Fibroblast of lung (primary cell): ENCODE data around the gene ATCAY. TPM values are rescaled to one million over a fixed set of nuclear protein-coding genes. Genes with fewer than 3 reads are reported as not detected.

Experiments used
- DNase-seq, 2 donors: peaks; one replicate each; pipeline versions ENCODE4 v3.0.0 to v3.0.0-alpha.2; 2010; ENCODE audit warnings: low read depth in 2 of 2
- H2AFZ ChIP-seq: 2 replicates; pipeline ENCODE4 v1.5.1; 2012; ENCODE audit warnings: low read length, control low read depth, inconsistent platforms
- H3K27ac ChIP-seq: 2 replicates; pipeline ENCODE4 v1.5.1; 2011; ENCODE audit warnings: low read length, control low read depth; ENCODE audit not compliant: insufficient read depth
- H3K27me3 ChIP-seq: 2 replicates; pipeline ENCODE4 v1.5.1; 2011; ENCODE audit warnings: mild to moderate bottlenecking, low read length; ENCODE audit not compliant: control insufficient read depth, insufficient read depth
- H3K36me3 ChIP-seq: 2 replicates; pipeline ENCODE4 v1.5.1; 2011; ENCODE audit warnings: low read length; ENCODE audit not compliant: control insufficient read depth, insufficient read depth
- H3K4me1 ChIP-seq: 2 replicates; pipeline ENCODE4 v1.5.1; 2011; ENCODE audit warnings: low read length; ENCODE audit not compliant: control insufficient read depth, insufficient read depth; ENCODE audit errors: extremely low read depth
- H3K4me2 ChIP-seq: 2 replicates; pipeline ENCODE4 v1.5.1; 2011; ENCODE audit warnings: low read length, control low read depth; ENCODE audit not compliant: insufficient read depth; ENCODE audit errors: extremely low read depth
- H3K4me3 ChIP-seq, 4 experiments: fragments of 200-600 bp in 1 of 4; sonication (generic) in 1 of 4; replicated peaks in 1 of 4; 2 replicates each; pipeline ENCODE4 v1.5.1; 2011 to 2016; ENCODE audit warnings: low read length in 4 of 4, low read depth in 3 of 4, mild to moderate bottlenecking in 3 of 4, control low read depth in 2 of 4, inconsistent platforms in 1 of 4, mixed read lengths in 1 of 4; ENCODE audit not compliant: insufficient read depth in 1 of 4; ENCODE audit errors: control extremely low read depth in 1 of 4
- H3K79me2 ChIP-seq: 2 replicates; pipeline ENCODE4 v1.5.1; 2012; ENCODE audit warnings: mild to moderate bottlenecking, low read length, inconsistent platforms; ENCODE audit not compliant: control insufficient read depth, insufficient read depth
- H3K9ac ChIP-seq: 2 replicates; pipeline ENCODE4 v1.5.1; 2011; ENCODE audit warnings: mild to moderate bottlenecking, low read length, control low read depth; ENCODE audit not compliant: insufficient read depth
- H3K9me3 ChIP-seq: 2 replicates; pipeline ENCODE4 v1.5.1; 2012; ENCODE audit warnings: low read depth, low read length; ENCODE audit not compliant: control insufficient read depth, insufficient read depth
- H4K20me1 ChIP-seq: 2 replicates; pipeline ENCODE4 v1.5.1; 2011; ENCODE audit warnings: low read length; ENCODE audit not compliant: control insufficient read depth, insufficient read depth; ENCODE audit errors: extremely low read depth
- EZH2 ChIP-seq: IDR thresholded peaks from 2 replicates; pipeline ENCODE4 v1.5.1; 2012; ENCODE audit warnings: low read length, control low read depth, mild to moderate bottlenecking; ENCODE audit errors: missing control alignments
- polyA plus RNA-seq, 2 donors: library from polyadenylated mRNA; depleted of rRNA in 1 of 2; stranded (reverse) in 1 of 2; unstranded in 1 of 2; fragments of >200 nt; gene quantifications; 2 replicates each; pipeline ENCODE4 v1.2.1, GENCODE V29; 2011 to 2012; ENCODE audit warnings: missing spikeins in 1 of 2
- total RNA-seq: library from RNA; depleted of rRNA; stranded (reverse); fragments of >200 nt; gene quantifications from 2 replicates; pipeline ENCODE4 v1.2.1, GENCODE V29; 2014
- TF ChIP-seq, protein P1 (sequence below), 2 donors: IDR thresholded peaks in 1 of 2; conservative IDR thresholded peaks in 1 of 2; 1 replicate in 1 of 2; 2 replicates in 1 of 2; pipeline ENCODE4 v1.5.1; 2011 to 2012; ENCODE audit warnings: low read length in 2 of 2, control low read depth in 1 of 2, inconsistent platforms in 1 of 2, low read depth in 1 of 2, mild to moderate bottlenecking in 1 of 2

ATCAY gene
- total and polyA plus RNA-seq, 2 donors (not counting 1 experiment from before 2014, with no cell fraction given): 0.01 TPM; not detected in 1

- Histone ChIP-seq H3K27ac (no peak overlapping the region), H2AFZ (no peak overlapping the region), H3K9me3 (no peaks in the 10 kb centered on the region), H3K79me2 (peaks cover 16% of the 10 kb centered on the region), H3K4me1 (no peaks in the 10 kb centered on the region), H4K20me1 (no peaks in the 10 kb centered on the region), H3K36me3 (peaks cover 33% of the 10 kb centered on the region), H3K9ac (no peak overlapping the region), H3K4me3 (no peak overlapping the region), H3K27me3 (no peaks in the 10 kb centered on the region), H3K4me2 (no peak overlapping the region)
- TF ChIP-seq, protein P1, sequence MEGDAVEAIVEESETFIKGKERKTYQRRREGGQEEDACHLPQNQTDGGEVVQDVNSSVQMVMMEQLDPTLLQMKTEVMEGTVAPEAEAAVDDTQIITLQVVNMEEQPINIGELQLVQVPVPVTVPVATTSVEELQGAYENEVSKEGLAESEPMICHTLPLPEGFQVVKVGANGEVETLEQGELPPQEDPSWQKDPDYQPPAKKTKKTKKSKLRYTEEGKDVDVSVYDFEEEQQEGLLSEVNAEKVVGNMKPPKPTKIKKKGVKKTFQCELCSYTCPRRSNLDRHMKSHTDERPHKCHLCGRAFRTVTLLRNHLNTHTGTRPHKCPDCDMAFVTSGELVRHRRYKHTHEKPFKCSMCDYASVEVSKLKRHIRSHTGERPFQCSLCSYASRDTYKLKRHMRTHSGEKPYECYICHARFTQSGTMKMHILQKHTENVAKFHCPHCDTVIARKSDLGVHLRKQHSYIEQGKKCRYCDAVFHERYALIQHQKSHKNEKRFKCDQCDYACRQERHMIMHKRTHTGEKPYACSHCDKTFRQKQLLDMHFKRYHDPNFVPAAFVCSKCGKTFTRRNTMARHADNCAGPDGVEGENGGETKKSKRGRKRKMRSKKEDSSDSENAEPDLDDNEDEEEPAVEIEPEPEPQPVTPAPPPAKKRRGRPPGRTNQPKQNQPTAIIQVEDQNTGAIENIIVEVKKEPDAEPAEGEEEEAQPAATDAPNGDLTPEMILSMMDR (conservative IDR thresholded peaks at IDR 0.05 in 1 of 2, IDR thresholded peaks at IDR 0.05 in 1 of 2; ENCODE audit: low read depth in 1 of 2, low read length in 2 of 2): no peak
- TF ChIP-seq EZH2: no peak
- DNase-seq: no peak
Measured at GRCh38 chr19:3958836-3959765, 78.6 kb downstream of the ATCAY start.

DNA sequence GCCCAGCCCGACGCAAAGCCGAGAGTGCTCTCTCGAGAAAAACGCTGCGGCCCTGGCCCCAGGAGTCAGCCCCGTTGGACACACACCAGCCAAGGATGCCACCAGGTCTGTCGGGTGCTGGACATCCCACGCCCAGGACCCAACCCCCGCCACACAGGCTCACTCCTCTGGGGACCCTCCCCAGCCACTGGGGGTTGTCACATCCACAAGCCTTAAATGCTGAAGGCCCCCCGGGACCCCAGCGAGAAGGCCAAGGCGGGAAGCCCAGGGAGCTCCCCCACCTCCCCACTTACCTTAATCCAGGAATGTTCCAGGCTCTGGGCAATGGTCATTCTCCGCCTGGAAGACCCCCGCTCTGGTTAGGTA is 79.3 kb downstream of the ATCAY start:
- Histone ChIP-seq H3K4me2 (no peak overlapping the region), H3K4me1 (no peaks in the 10 kb centered on the region), H3K36me3 (peaks cover 37% of the 10 kb centered on the region), H3K9me3 (no peaks in the 10 kb centered on the region), H2AFZ (no peak overlapping the region), H3K9ac (no peak overlapping the region), H3K27ac (no peak overlapping the region), H4K20me1 (no peaks in the 10 kb centered on the region), H3K27me3 (no peaks in the 10 kb centered on the region), H3K79me2 (peaks cover 20% of the 10 kb centered on the region), H3K4me3 (no peak overlapping the region)
- TF ChIP-seq, protein P1 (conservative IDR thresholded peaks at IDR 0.05 in 1 of 2, IDR thresholded peaks at IDR 0.05 in 1 of 2; ENCODE audit: low read depth in 1 of 2, low read length in 2 of 2): no peak
- TF ChIP-seq EZH2: no peak
- no peak for DNase-seq

GRCh38 chr19:3961007-3961406 is 80.5 kb downstream of the ATCAY start:
- Histone ChIP-seq H4K20me1 (no peaks in the 10 kb centered on the region), H3K27ac (no peak overlapping the region), H3K36me3 (peaks cover 42% of the 10 kb centered on the region), H3K79me2 (peaks cover 31% of the 10 kb centered on the region), H3K4me2 (no peak overlapping the region), H3K9ac (no peak overlapping the region), H2AFZ (no peak overlapping the region), H3K4me3 (no peak overlapping the region), H3K27me3 (no peaks in the 10 kb centered on the region), H3K4me1 (no peaks in the 10 kb centered on the region), H3K9me3 (no peaks in the 10 kb centered on the region)
- TF ChIP-seq, protein P1 (conservative IDR thresholded peaks at IDR 0.05 in 1 of 2, IDR thresholded peaks at IDR 0.05 in 1 of 2; ENCODE audit: low read depth in 1 of 2, low read length in 2 of 2): no peak
- no peak for TF ChIP-seq EZH2
- no peak for DNase-seq
